H9 (cell line): ENCODE results near the gene KIAA1614. TPM values are rescaled to one million over a fixed set of nuclear protein-coding genes. Genes with fewer than 3 reads are reported as not detected.

Experiments used
- DNase-seq: peaks from one replicate; pipeline ENCODE4 v3.0.0-alpha.2; 2017
- H2AFZ ChIP-seq: one replicate; pipeline ENCODE4 v1.6.1; 2013; ENCODE audit warnings: mild to moderate bottlenecking, low read length, control low read depth, moderate library complexity
- H2AK5ac ChIP-seq: 2 replicates; pipeline ENCODE4 v1.6.1; 2013; ENCODE audit warnings: low read length, control low read depth, mixed read lengths; ENCODE audit not compliant: insufficient read length
- H2BK120ac ChIP-seq: one replicate; pipeline ENCODE4 v1.6.1; 2013; ENCODE audit warnings: low read depth, mild to moderate bottlenecking, low read length, control low read depth, inconsistent platforms; ENCODE audit not compliant: poor library complexity, severe bottlenecking
- H2BK12ac ChIP-seq: 2 replicates; pipeline ENCODE4 v1.6.1; 2013; ENCODE audit warnings: low read length, control low read depth, mixed read lengths, low read depth; ENCODE audit not compliant: insufficient read length
- H2BK15ac ChIP-seq: 2 replicates; pipeline ENCODE4 v1.6.1; 2013; ENCODE audit warnings: low read depth, low read length, control low read depth
- H2BK20ac ChIP-seq: one replicate; pipeline ENCODE4 v1.6.1; 2013; ENCODE audit warnings: low read depth, mild to moderate bottlenecking, low read length, control low read depth, inconsistent platforms; ENCODE audit not compliant: poor library complexity, severe bottlenecking
- H2BK5ac ChIP-seq: 2 replicates; pipeline ENCODE4 v1.6.1; 2013; ENCODE audit warnings: low read length, control low read depth, mixed read lengths; ENCODE audit not compliant: insufficient read length
- H3K14ac ChIP-seq: 2 replicates; pipeline ENCODE4 v1.6.1; 2013; ENCODE audit warnings: low read length, control low read depth; ENCODE audit not compliant: insufficient read depth
- H3K18ac ChIP-seq: 2 replicates; pipeline ENCODE4 v1.6.1; 2013; ENCODE audit warnings: low read depth, mild to moderate bottlenecking, mixed read lengths, low read length, control low read depth; ENCODE audit not compliant: insufficient read length
- H3K23ac ChIP-seq: 2 replicates; pipeline ENCODE4 v1.6.1; 2013; ENCODE audit warnings: low read length, control low read depth, mixed read lengths, low read depth; ENCODE audit not compliant: insufficient read length
- H3K23me2 ChIP-seq: 2 replicates; pipeline ENCODE4 v1.6.1; 2013; ENCODE audit warnings: low read depth, mild to moderate bottlenecking, mixed read lengths, low read length, control low read depth; ENCODE audit not compliant: insufficient read length, poor library complexity, severe bottlenecking
- H3K27ac ChIP-seq: 2 replicates; pipeline ENCODE4 v1.5.1; 2013; ENCODE audit warnings: low read length, control low read depth, mixed read lengths, low read depth; ENCODE audit not compliant: insufficient read length
- H3K27me3 ChIP-seq: 2 replicates; pipeline ENCODE4 v1.6.1; 2013; ENCODE audit warnings: low read length, control low read depth, inconsistent platforms; ENCODE audit not compliant: insufficient read depth
- H3K4ac ChIP-seq: 2 replicates; pipeline ENCODE4 v1.6.1; 2013; ENCODE audit warnings: low read depth, mild to moderate bottlenecking, control low read depth, inconsistent platforms, low read length, moderate library complexity
- H3K4me1 ChIP-seq: 2 replicates; pipeline ENCODE4 v1.6.1; 2013; ENCODE audit warnings: low read length, control low read depth, inconsistent platforms; ENCODE audit not compliant: insufficient read depth
- H3K4me2 ChIP-seq: 2 replicates; pipeline ENCODE4 v1.6.1; 2013; ENCODE audit warnings: low read length, control low read depth, mixed read lengths; ENCODE audit not compliant: insufficient read length, insufficient read depth
- H3K56ac ChIP-seq: 2 replicates; pipeline ENCODE4 v1.6.1; 2013; ENCODE audit warnings: low read depth, mild to moderate bottlenecking, mixed read lengths, low read length, control low read depth; ENCODE audit not compliant: insufficient read length
- H3K79me1 ChIP-seq: 2 replicates; pipeline ENCODE4 v1.6.1; 2013; ENCODE audit warnings: low read depth, mild to moderate bottlenecking, moderate library complexity, low read length, control low read depth, inconsistent platforms; ENCODE audit not compliant: insufficient read depth, poor library complexity, severe bottlenecking
- H3K79me2 ChIP-seq: 2 replicates; pipeline ENCODE4 v1.6.1; 2013; ENCODE audit warnings: low read length, control low read depth, inconsistent platforms; ENCODE audit not compliant: insufficient read depth
- H3K9ac ChIP-seq: 2 replicates; pipeline ENCODE4 v1.6.1; 2013; ENCODE audit warnings: low read length, control low read depth, mixed read lengths; ENCODE audit not compliant: insufficient read length; ENCODE audit errors: extremely low read depth
- H3K9me3 ChIP-seq: one replicate; pipeline ENCODE4 v1.6.1; 2013; ENCODE audit warnings: low read depth, low read length, inconsistent platforms; ENCODE audit not compliant: control insufficient read depth
- H3T11ph ChIP-seq: one replicate; pipeline ENCODE4 v1.6.1; 2013; ENCODE audit warnings: mild to moderate bottlenecking, low read length, control low read depth, inconsistent platforms
- H4K20me1 ChIP-seq: one replicate; pipeline ENCODE4 v1.6.1; 2013; ENCODE audit not compliant: control insufficient read depth, insufficient read length, insufficient read depth
- H4K5ac ChIP-seq: 2 replicates; pipeline ENCODE4 v1.6.1; 2013; ENCODE audit warnings: low read depth, mild to moderate bottlenecking, mixed read lengths, low read length, control low read depth; ENCODE audit not compliant: insufficient read length
- H4K8ac ChIP-seq: replicated peaks from 2 replicates; pipeline ENCODE4 v1.6.1; 2013; ENCODE audit warnings: low read length, control low read depth, mixed read lengths, low read depth; ENCODE audit not compliant: insufficient read length
- H4K91ac ChIP-seq: 2 replicates; pipeline ENCODE4 v1.6.1; 2013; ENCODE audit warnings: low read depth, mild to moderate bottlenecking, moderate library complexity, mixed read lengths, low read length, control low read depth; ENCODE audit not compliant: insufficient read length
- H3K27ac Mint-ChIP-seq, 3 experiments: 2 replicates in 2 of 3; 3 replicates in 1 of 3; pipeline ENCODE4 v1.8.0; 2020 to 2021; ENCODE audit warnings: mixed read lengths in 3 of 3, mild to moderate bottlenecking in 1 of 3, moderate library complexity in 1 of 3
- H3K27me3 Mint-ChIP-seq: 2 replicates; pipeline ENCODE4 v1.8.0; 2021; ENCODE audit warnings: low read depth, mild to moderate bottlenecking, moderate library complexity, mixed read lengths
- H3K36me3 Mint-ChIP-seq, 3 experiments: 2 replicates in 2 of 3; 3 replicates in 1 of 3; pipeline ENCODE4 v1.8.0; 2020 to 2021; ENCODE audit warnings: low read depth in 3 of 3, mixed read lengths in 3 of 3; ENCODE audit not compliant: insufficient read depth in 1 of 3
- H3K4me1 Mint-ChIP-seq, 2 experiments: 2 replicates each; pipeline ENCODE4 v1.8.0; 2020; ENCODE audit warnings: mixed read lengths in 2 of 2
- H3K4me3 Mint-ChIP-seq, 2 experiments: 2 replicates in 1 of 2; 3 replicates in 1 of 2; pipeline ENCODE4 v1.8.0; 2020 to 2021; ENCODE audit warnings: mild to moderate bottlenecking in 2 of 2, mixed read lengths in 2 of 2, moderate library complexity in 1 of 2
- H3K9me3 Mint-ChIP-seq, 2 experiments: 2 replicates in 1 of 2; 3 replicates in 1 of 2; pipeline ENCODE4 v1.8.0; 2020; ENCODE audit warnings: mild to moderate bottlenecking in 2 of 2, mixed read lengths in 2 of 2, moderate library complexity in 1 of 2
- CTCF ChIP-seq: fragments of 200-600 bp; sonication (generic); conservative IDR thresholded peaks from 3 replicates; pipeline ENCODE4 v1.8.0; 2021; ENCODE audit warnings: antibody characterized with exemption, mild to moderate bottlenecking
- WGBS: extraction: QIAGEN DNeasy Blood & Tissue Kit; methylation state at CpG from one replicate; pipeline ENCODE4 v1.1.7; 2013; ENCODE audit warnings: missing lambda C conversion rate, low lambda C conversion rate, mixed read lengths; ENCODE audit not compliant: insufficient read length; ENCODE audit errors: extremely low coverage; 5-methylcytosine and 5-hydroxymethylcytosine counted together
- total RNA-seq: library from RNA; stranded (reverse); gene quantifications from 2 replicates; pipeline ENCODE4 v1.2.1, GENCODE V29; 2021

KIAA1614 gene
- total RNA-seq, 1 experiment from 2014 or later: 1.3 TPM

DNA sequence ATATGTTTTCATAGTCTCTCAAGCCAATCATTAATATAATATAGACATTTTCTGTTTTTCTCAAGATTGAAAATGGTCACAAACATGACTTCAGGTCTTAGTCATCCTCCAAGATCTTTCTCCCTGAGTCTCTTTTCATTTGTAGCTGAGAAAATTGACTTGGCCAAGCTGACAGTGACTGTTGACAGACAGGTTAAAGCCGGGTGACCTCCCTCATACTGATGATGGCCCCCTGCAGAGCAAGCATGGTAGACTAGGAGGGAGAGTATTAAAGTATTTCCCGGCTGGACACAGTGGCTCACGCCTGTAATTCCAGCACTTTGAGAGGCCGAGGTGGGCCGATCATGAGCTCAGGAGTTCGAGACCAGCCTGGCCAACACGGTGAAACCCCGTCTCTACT, 6.8 kb upstream of the KIAA1614 start:
- H3K4me2 ChIP-seq: no peak overlapping the region
- no peaks in the 10 kb centered on the region for H4K20me1 ChIP-seq
- no peak overlapping the region for H3K56ac ChIP-seq
- no peak overlapping the region for H3K18ac ChIP-seq
- Mint-ChIP-seq H3K4me1 (peaks cover 13 to 14% of the 10 kb centered on the region in 2 experiments), H3K36me3 (no peaks in the 10 kb centered on the region), H3K4me3 (no peak overlapping the region), H3K27me3 (peaks cover 18% of the 10 kb centered on the region), H3K27ac (no peak overlapping the region), H3K9me3 (no peaks in the 10 kb centered on the region)
- no peak overlapping the region for H3K9ac ChIP-seq
- H2AK5ac ChIP-seq: no peak overlapping the region
- H2AFZ ChIP-seq: no peak overlapping the region
- H3K9me3 ChIP-seq: no peaks in the 10 kb centered on the region
- no peak overlapping the region for H4K5ac ChIP-seq
- no peak overlapping the region for H3K14ac ChIP-seq
- H2BK5ac ChIP-seq: no peak overlapping the region
- no peak for TF ChIP-seq CTCF
- no peaks in the 10 kb centered on the region for H3K23me2 ChIP-seq
- H4K91ac ChIP-seq: no peak overlapping the region
- H3K27ac ChIP-seq: no peak overlapping the region
- H3K27me3 ChIP-seq: no peaks in the 10 kb centered on the region
- no peak overlapping the region for H3T11ph ChIP-seq
- no peak overlapping the region for H2BK20ac ChIP-seq
- DNase-seq: no peak
- no peaks in the 10 kb centered on the region; the same call in 1 of the 2 replicates for H3K4me1 ChIP-seq
- no peak overlapping the region for H2BK15ac ChIP-seq
- H2BK12ac ChIP-seq: no peak overlapping the region
- H4K8ac ChIP-seq: no peak overlapping the region
- H3K79me2 ChIP-seq: no peaks in the 10 kb centered on the region
- no peak overlapping the region for H3K23ac ChIP-seq
- H3K79me1 ChIP-seq: no peaks in the 10 kb centered on the region
- no peak overlapping the region for H3K4ac ChIP-seq
- no peak overlapping the region for H2BK120ac ChIP-seq
- WGBS: no CpG with 5 or more reads among the region's 8 CpGs
